AG09319 (cell line): ENCODE measurements around the gene MED16.
"Not testable (repeated sequence)": the region's sequence is repeated elsewhere in the genome, so short reads cannot be mapped to it uniquely, and the experiment has no call there.

Source experiments
- DNase-seq: peaks from one replicate; pipeline ENCODE4 v3.0.0-alpha.2; 2010; ENCODE audit warnings: low read depth; ENCODE audit errors: extremely low read depth
- CTCF ChIP-seq: IDR thresholded peaks from 2 replicates; pipeline ENCODE4 v1.5.1; 2011; ENCODE audit warnings: low read depth, mild to moderate bottlenecking, inconsistent platforms, low read length, moderate library complexity

Gene MED16

GRCh38 chr19:883661-884211 is 9.3 kb downstream of the MED16 start:
- TF ChIP-seq CTCF = no peak

GRCh38 chr19:882871-883497 is 10.0 kb downstream of the MED16 start:
- no peak for TF ChIP-seq CTCF
- DNase-seq = no peak

More at GRCh38 chr19:883661-884211, 9.3 kb downstream of the MED16 start:
- no peak for DNase-seq

GRCh38 chr19:881385-882071 is 11.5 kb downstream of the MED16 start:
- no peak for TF ChIP-seq CTCF
- DNase-seq = no peak

- TF ChIP-seq CTCF = no peak
- DNase-seq = no peak
Observed at GRCh38 chr19:879711-880438, 13.1 kb downstream of the MED16 start.

GRCh38 chr19:878751-879561 is 14.0 kb downstream of the MED16 start:
- DNase-seq = not testable (repeated sequence)

GRCh38 chr19:877992-878660 is 14.9 kb downstream of the MED16 start:
- DNase-seq = not testable (repeated sequence)

- TF ChIP-seq CTCF = no peak
- DNase-seq = no peak
Observed at GRCh38 chr19:876780-877314, 16.1 kb downstream of the MED16 start.
